ENCODE results near the gene SIVA1. TPM values are rescaled to one million over a fixed set of nuclear protein-coding genes. Genes with fewer than 3 reads are reported as not detected.

The SIVA1 gene
- total RNA-seq, 1 donor from 2014 or later: 47.0 TPM

DNA sequence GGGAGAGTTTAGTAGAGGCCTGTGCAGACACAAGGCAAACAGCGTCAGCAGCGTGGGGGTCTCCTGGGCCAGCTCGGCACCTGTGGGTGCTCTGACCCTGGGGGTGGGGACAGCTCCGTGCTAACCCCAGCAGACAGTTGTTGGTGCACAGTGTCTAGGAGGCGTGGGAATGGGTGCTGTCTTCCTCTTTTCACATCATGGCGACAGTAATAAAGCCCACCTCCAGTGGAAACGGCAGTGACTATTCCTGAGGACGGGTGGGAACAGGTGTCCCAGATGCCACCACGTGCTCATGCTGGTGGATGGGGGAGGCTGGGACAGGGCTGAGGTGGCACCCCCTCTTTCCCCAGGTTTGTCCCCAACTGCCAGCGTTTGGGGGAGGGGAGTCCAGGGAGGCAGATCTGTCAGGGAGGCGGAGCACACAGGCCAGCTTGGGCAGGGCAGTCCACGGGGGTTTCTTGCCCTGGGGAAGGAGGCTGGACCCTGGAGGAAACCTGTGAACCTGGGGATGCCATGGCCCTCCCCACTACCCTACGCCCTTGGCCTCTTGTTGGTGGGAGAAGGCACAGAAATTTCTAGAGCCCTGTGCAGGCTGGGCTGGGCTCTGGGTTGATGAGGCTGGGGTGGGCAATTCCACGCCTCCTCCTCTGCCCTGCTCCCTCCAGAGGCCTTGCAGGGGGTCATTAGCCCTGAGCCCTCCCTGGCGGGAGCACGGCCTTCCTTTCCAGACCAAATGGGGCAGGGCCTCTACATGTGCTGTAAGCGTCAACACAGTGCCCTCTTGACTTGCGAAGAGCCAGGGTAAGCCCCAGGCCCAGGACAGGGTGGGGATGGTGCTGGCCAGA lies 51.8 kb downstream of the SIVA1 start:
- no peaks in the 10 kb centered on the region for H3K9me3 Mint-ChIP-seq (ENCODE audit: low read depth)
- no peak for DNase-seq (ENCODE audit: low spot score)
- H3K27me3 Mint-ChIP-seq (ENCODE audit: low read depth): no peaks in the 10 kb centered on the region
- no peak overlapping the region for H3K4me3 Mint-ChIP-seq (ENCODE audit: unreplicated experiment)
- H3K36me3 Mint-ChIP-seq (ENCODE audit: low read depth): no peaks in the 10 kb centered on the region
- TF ChIP-seq, protein P1, sequence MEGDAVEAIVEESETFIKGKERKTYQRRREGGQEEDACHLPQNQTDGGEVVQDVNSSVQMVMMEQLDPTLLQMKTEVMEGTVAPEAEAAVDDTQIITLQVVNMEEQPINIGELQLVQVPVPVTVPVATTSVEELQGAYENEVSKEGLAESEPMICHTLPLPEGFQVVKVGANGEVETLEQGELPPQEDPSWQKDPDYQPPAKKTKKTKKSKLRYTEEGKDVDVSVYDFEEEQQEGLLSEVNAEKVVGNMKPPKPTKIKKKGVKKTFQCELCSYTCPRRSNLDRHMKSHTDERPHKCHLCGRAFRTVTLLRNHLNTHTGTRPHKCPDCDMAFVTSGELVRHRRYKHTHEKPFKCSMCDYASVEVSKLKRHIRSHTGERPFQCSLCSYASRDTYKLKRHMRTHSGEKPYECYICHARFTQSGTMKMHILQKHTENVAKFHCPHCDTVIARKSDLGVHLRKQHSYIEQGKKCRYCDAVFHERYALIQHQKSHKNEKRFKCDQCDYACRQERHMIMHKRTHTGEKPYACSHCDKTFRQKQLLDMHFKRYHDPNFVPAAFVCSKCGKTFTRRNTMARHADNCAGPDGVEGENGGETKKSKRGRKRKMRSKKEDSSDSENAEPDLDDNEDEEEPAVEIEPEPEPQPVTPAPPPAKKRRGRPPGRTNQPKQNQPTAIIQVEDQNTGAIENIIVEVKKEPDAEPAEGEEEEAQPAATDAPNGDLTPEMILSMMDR (IDR thresholded peaks at IDR 0.05): no peak
- peaks cover 32% of the 10 kb centered on the region for H3K4me1 Mint-ChIP-seq (ENCODE audit: low read depth)
- H3K27ac Mint-ChIP-seq (ENCODE audit: unreplicated experiment): no peak overlapping the region

DNA sequence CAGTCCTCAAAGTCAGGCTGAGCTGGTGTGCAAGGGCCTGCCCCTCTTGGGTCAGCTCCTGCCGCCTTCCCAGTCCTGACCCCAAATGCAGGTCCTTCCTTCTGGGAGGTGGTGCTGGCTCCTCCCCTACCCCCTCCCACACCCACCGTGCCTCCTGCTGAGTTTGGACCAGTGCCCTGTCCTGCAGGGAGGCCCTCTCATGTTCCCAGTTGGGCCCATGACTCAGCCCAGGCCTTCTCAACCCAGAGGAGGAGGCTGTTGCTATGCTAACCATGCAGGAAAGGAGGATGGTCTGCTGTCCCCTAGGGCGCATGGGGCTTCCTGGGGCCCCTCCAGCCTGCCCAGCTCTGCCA lies 52.4 kb downstream of the SIVA1 start:
- TF ChIP-seq, protein P1 (IDR thresholded peaks at IDR 0.05): no peak
- no peak for DNase-seq (ENCODE audit: low spot score)
- Mint-ChIP-seq H3K27ac (ENCODE audit: unreplicated experiment) (no peak overlapping the region), H3K36me3 (ENCODE audit: low read depth) (no peaks in the 10 kb centered on the region), H3K4me3 (ENCODE audit: unreplicated experiment) (no peak overlapping the region), H3K4me1 (ENCODE audit: low read depth) (peaks cover 29% of the 10 kb centered on the region), H3K27me3 (ENCODE audit: low read depth) (no peaks in the 10 kb centered on the region), H3K9me3 (ENCODE audit: low read depth) (no peaks in the 10 kb centered on the region)

DNA sequence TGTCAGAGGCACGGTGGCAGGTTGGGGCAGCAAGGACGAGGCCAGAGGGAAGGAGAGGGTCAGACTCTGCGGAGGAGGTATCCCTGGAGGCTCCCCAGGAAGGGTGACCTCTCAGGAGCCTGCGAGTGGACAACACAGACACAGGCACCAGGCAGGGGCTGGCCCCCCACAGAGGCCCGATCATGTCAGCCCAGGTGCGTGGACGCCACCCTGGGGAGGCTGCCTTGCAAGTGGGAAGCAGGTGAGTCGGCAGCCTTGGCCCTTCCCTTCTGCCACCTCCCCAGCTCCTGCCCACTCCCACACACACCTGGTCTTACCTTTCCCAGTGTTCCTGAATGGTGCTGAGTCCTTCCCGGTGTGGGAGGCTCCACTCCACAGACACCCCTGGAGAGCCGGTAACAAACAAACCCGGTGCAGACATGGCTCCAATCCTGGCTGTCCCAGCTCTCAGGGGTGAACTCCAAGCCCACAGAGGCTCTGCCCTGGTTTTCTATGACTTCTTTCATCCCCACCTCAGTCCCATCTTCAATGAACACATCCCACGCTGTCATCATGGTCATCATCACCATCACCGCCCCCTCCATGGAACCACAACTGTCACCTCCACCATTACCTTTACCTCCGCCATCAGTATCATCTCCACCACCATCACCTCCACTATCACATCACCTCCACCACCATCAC lies 53.1 kb downstream of the SIVA1 start:
- H3K27me3 Mint-ChIP-seq (ENCODE audit: low read depth): no peaks in the 10 kb centered on the region
- no peak for DNase-seq (ENCODE audit: low spot score)
- no peaks in the 10 kb centered on the region for H3K9me3 Mint-ChIP-seq (ENCODE audit: low read depth)
- peaks cover 2% of the 10 kb centered on the region for H3K36me3 Mint-ChIP-seq (ENCODE audit: low read depth)
- no peak overlapping the region for H3K4me3 Mint-ChIP-seq (ENCODE audit: unreplicated experiment)
- H3K4me1 Mint-ChIP-seq (ENCODE audit: low read depth): peaks cover 29% of the 10 kb centered on the region
- no peak overlapping the region for H3K27ac Mint-ChIP-seq (ENCODE audit: unreplicated experiment)
- TF ChIP-seq, protein P1 (IDR thresholded peaks at IDR 0.05): no peak

DNA sequence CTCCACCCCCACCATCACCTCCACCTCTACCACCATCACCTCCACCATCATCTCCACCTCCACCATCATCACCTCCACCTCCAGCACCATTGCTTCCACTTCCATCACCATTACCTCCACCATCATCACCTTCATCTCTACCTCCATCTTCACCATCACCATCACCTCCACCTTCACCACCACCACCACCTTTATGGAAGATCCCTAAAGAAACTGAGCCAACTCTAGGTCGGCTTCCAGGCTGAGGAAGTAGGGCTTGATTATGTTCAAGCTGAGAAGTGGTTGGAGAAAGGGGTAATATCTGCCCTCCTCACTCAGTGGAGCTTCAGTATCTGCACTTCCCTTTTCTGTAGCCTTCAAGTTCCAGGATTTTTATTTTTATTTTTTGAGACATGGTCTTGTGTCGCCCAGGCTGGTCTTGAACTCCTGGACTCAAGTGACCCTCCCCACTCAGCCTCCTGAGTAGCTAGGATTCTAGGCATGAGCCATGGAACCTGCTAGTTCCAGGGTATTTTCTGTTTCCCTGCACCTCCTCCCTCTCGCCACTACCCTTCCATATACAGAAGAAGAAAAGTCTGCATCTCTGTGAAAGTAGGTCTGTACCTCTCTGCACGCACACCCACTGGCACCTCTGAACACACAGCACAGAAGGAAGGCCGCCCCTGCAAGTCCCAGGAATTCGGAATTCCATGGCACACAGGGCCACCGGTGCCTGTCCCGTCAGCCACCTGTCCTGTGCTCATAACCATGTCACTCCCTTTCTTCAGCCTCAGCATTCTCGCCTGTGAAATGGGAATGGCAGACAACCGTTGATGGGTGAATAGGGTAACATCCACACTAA lies 53.9 kb downstream of the SIVA1 start:
- H3K27me3 Mint-ChIP-seq (ENCODE audit: low read depth): no peaks in the 10 kb centered on the region
- no peak overlapping the region for H3K4me3 Mint-ChIP-seq (ENCODE audit: unreplicated experiment)
- TF ChIP-seq, protein P1 (IDR thresholded peaks at IDR 0.05): no peak
- H3K36me3 Mint-ChIP-seq (ENCODE audit: low read depth): peaks cover 2% of the 10 kb centered on the region
- no peaks in the 10 kb centered on the region for H3K9me3 Mint-ChIP-seq (ENCODE audit: low read depth)
- H3K27ac Mint-ChIP-seq (ENCODE audit: unreplicated experiment): no peak overlapping the region
- H3K4me1 Mint-ChIP-seq (ENCODE audit: low read depth): peaks cover 23% of the 10 kb centered on the region
- no peak for DNase-seq (ENCODE audit: low spot score)

DNA sequence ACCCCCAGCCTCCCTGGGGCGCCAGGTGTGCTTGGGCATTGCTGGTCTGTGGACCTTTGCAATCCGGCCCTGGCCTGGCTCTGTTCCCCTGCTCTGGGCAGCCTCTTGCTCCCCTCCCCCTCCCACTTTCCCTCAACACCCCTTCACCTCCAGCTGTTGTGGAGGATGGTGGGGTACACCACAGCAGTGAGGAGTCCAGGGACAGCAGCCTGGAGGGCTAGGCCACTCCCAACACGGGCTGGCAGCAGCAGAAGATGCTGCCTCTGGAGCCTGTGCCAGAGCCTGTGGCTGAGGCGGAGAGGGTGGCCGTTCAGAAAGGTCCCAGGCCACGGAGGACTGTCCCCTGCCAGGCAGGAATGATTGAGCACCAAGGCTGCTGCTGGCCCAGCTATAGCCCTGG lies 55.5 kb downstream of the SIVA1 start:
- no peak for DNase-seq (ENCODE audit: low spot score)
- Mint-ChIP-seq H3K4me1 (ENCODE audit: low read depth) (peaks cover 20% of the 10 kb centered on the region), H3K27me3 (ENCODE audit: low read depth) (no peaks in the 10 kb centered on the region), H3K4me3 (ENCODE audit: unreplicated experiment) (no peak overlapping the region), H3K9me3 (ENCODE audit: low read depth) (no peaks in the 10 kb centered on the region), H3K27ac (ENCODE audit: unreplicated experiment) (no peak overlapping the region), H3K36me3 (ENCODE audit: low read depth) (peaks cover 2% of the 10 kb centered on the region)
- TF ChIP-seq, protein P1 (IDR thresholded peaks at IDR 0.05): no peak
